ENCODE data around the gene MRPL55. TPM values are rescaled to one million over a fixed set of nuclear protein-coding genes. Genes with fewer than 3 reads are reported as not detected.
A peak's percentile ranks its signal among the peaks of the same experiment; 100 is the strongest.

MRPL55 gene
- total RNA-seq, 1 experiment from 2014 or later, result 85.4 TPM

DNA sequence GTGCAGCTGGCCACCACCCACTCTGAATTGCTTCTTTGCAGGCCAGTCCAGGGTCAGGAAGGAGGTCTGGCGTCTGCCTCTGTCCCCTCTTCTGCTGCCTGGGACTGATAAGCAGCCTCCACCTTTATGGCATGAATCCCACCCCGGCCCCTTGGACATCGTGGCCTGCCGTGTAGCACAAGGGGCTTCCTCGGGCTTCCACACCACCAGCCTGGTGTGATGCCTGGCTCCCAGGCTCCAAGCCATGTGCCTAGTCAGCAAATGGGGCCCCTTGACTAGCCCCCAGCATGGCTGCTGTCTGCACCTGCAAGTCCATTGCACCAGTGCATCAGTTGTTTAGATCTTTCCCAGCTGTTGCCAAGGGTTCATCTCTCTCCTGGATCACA lies 36.4 kb downstream of the MRPL55 start:
- no TSS peak for BruUV-seq (replicated peaks)
- intact Hi-C loops (cut with micrococcal nuclease), result loop anchor here (5.0 kb wide), 2 partner anchors 265 to 310 kb away; no protein-coding TSS in a partner anchor
- TF ChIP-seq CTCF (IDR thresholded peaks at IDR 0.05; ENCODE audit: unreplicated experiment), result no peak
- Mint-ChIP-seq H3K4me3 (ENCODE audit: unreplicated experiment) (no peak overlapping the region), H3K36me3 (ENCODE audit: insufficient read depth, unreplicated experiment) (peaks cover 6% of the 10 kb centered on the region), H3K9me3 (ENCODE audit: unreplicated experiment) (no peaks in the 10 kb centered on the region), H3K4me1 (ENCODE audit: insufficient read depth, unreplicated experiment) (peaks cover 5% of the 10 kb centered on the region), H3K27me3 (ENCODE audit: insufficient read depth, unreplicated experiment) (peaks cover 16% of the 10 kb centered on the region), H3K27ac (ENCODE audit: low read depth, unreplicated experiment) (no peak overlapping the region)
- ChIA-PET CTCF (interaction anchor here (0.6 to 3.2 kb wide), 5 partner anchors 19 to 1035 kb away, joined by 3 to 37 read pairs (median 5); no protein-coding TSS in a partner anchor), POLR2A (interaction anchor here (0.6 kb wide), 2 partner anchors 343 to 589 kb away, joined by 3 to 4 read pairs; no protein-coding TSS in a partner anchor)
- no peak for DNase-seq (ENCODE audit: unreplicated experiment)

- Mint-ChIP-seq H3K4me3 (ENCODE audit: unreplicated experiment) (no peak overlapping the region), H3K4me1 (ENCODE audit: insufficient read depth, unreplicated experiment) (peaks cover 5% of the 10 kb centered on the region), H3K36me3 (ENCODE audit: insufficient read depth, unreplicated experiment) (peaks cover 2% of the 10 kb centered on the region), H3K27me3 (ENCODE audit: insufficient read depth, unreplicated experiment) (peaks cover 22% of the 10 kb centered on the region), H3K27ac (ENCODE audit: low read depth, unreplicated experiment) (no peak overlapping the region), H3K9me3 (ENCODE audit: unreplicated experiment) (no peaks in the 10 kb centered on the region)
- CTCF ChIA-PET, result interaction anchor here (0.7 to 3.2 kb wide), 3 partner anchors 69 to 1036 kb away, joined by 3 to 37 read pairs (median 26); no protein-coding TSS in a partner anchor
- POLR2A ChIA-PET, result no interaction called here
- intact Hi-C loops (cut with micrococcal nuclease), result loop anchor here (5.0 kb wide), 2 partner anchors 265 to 310 kb away; no protein-coding TSS in a partner anchor
- no TSS peak for BruUV-seq (replicated peaks)
- TF ChIP-seq CTCF (IDR thresholded peaks at IDR 0.05; ENCODE audit: unreplicated experiment), result peak; percentile 8
- DNase-seq (ENCODE audit: unreplicated experiment), result no peak
Observed at GRCh38 chr1:228071839-228072657, 37.1 kb downstream of the MRPL55 start.

DNA sequence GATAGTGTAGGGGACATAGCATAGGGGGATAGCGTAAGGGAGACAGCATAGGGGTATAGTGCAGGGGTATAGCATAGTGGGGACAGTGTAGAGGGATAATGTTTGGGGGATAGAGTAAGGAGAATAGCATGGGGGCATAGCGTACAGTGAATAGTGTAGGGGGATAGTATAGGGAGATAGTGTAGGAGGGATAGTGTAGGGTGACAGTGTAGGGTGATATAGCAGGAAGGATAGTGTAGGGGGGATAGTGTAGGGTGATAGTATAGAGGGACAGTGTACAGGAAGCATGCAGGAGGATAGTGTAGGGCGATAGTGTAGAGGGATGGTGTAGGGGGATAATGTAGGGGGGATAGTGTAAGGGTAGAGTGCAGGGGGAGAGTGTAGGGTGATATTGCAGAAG lies 38.2 kb downstream of the MRPL55 start:
- Mint-ChIP-seq H3K27ac (ENCODE audit: low read depth, unreplicated experiment) (no peak overlapping the region), H3K4me1 (ENCODE audit: insufficient read depth, unreplicated experiment) (peaks cover 2% of the 10 kb centered on the region), H3K9me3 (ENCODE audit: unreplicated experiment) (no peaks in the 10 kb centered on the region), H3K27me3 (ENCODE audit: insufficient read depth, unreplicated experiment) (peaks cover 32% of the 10 kb centered on the region), H3K36me3 (ENCODE audit: insufficient read depth, unreplicated experiment) (no peaks in the 10 kb centered on the region), H3K4me3 (ENCODE audit: unreplicated experiment) (no peak overlapping the region)
- intact Hi-C loops (cut with micrococcal nuclease), result loop anchor here (5.0 kb wide), 2 partner anchors 264 to 309 kb away; no protein-coding TSS in a partner anchor
- no peak for TF ChIP-seq CTCF (IDR thresholded peaks at IDR 0.05; ENCODE audit: unreplicated experiment)
- ChIA-PET CTCF (no interaction called here), POLR2A (no interaction called here)
- BruUV-seq (replicated peaks), result no TSS peak
- DNase-seq (ENCODE audit: unreplicated experiment), result no peak

DNA sequence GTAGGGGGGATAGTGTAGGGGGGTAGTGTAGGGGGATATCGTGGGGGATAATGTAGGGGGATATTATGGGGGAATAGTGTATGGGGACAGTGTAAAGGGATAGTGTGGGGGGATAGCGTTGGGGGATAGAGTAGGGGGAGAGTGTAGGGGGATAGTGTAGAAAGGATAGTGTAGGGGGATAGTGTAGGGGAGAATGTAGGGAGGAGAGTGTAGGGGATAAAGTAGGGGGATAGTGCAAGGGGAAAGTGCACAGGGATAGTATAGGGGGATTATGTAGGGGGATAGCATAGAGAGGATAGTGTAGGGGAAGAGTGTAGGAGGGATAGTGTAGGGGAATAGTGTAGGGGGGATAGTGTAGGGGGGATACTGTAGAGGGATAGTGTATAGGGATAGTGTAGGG lies 38.9 kb downstream of the MRPL55 start:
- DNase-seq (ENCODE audit: unreplicated experiment), result no peak
- H3K4me1 Mint-ChIP-seq (ENCODE audit: insufficient read depth, unreplicated experiment), result no peaks in the 10 kb centered on the region
- ChIA-PET CTCF (no interaction called here), POLR2A (no interaction called here)
- no peaks in the 10 kb centered on the region for H3K36me3 Mint-ChIP-seq (ENCODE audit: insufficient read depth, unreplicated experiment)
- no peak overlapping the region for H3K27ac Mint-ChIP-seq (ENCODE audit: low read depth, unreplicated experiment)
- H3K9me3 Mint-ChIP-seq (ENCODE audit: unreplicated experiment), result no peaks in the 10 kb centered on the region
- no peak for TF ChIP-seq CTCF (IDR thresholded peaks at IDR 0.05; ENCODE audit: unreplicated experiment)
- no TSS peak for BruUV-seq (replicated peaks)
- no peak overlapping the region for H3K4me3 Mint-ChIP-seq (ENCODE audit: unreplicated experiment)
- peaks cover 32% of the 10 kb centered on the region for H3K27me3 Mint-ChIP-seq (ENCODE audit: insufficient read depth, unreplicated experiment)
- intact Hi-C loops (cut with micrococcal nuclease), result loop anchor here (5.0 kb wide), 2 partner anchors 263 to 308 kb away; no protein-coding TSS in a partner anchor

Data from MCF 10A (cell line).